ENCODE results near the gene IQCH.

Gene IQCH

GRCh38 chr15:67469680-67470079 lies 215.1 kb downstream of the IQCH start:
- H3K4me3 ChIP-seq (ENCODE audit: insufficient read depth, low read depth, low read length, poor library complexity, severe bottlenecking): no peak overlapping the region
- DNase-seq: no peak
- H3K27ac ChIP-seq (ENCODE audit: insufficient read depth, low read length, poor library complexity, severe bottlenecking): no peak overlapping the region
- H3K4me1 ChIP-seq (ENCODE audit: control insufficient read depth, insufficient read depth, low read length, poor library complexity, severe bottlenecking): no peaks in the 10 kb centered on the region
- H3K36me3 ChIP-seq (ENCODE audit: control insufficient read depth, insufficient read depth, low read length): no peaks in the 10 kb centered on the region
- no peaks in the 10 kb centered on the region for H3K27me3 ChIP-seq (replicated peaks; ENCODE audit: control insufficient read depth, insufficient read depth, low read length, poor library complexity, severe bottlenecking)
- H3K9me3 ChIP-seq (ENCODE audit: control insufficient read depth, low read length): no peaks in the 10 kb centered on the region

GRCh38 chr15:67472957-67473356 lies 218.4 kb downstream of the IQCH start:
- no peaks in the 10 kb centered on the region for H3K9me3 ChIP-seq (ENCODE audit: control insufficient read depth, low read length)
- H3K4me1 ChIP-seq (ENCODE audit: control insufficient read depth, insufficient read depth, low read length, poor library complexity, severe bottlenecking): no peaks in the 10 kb centered on the region
- H3K4me3 ChIP-seq (ENCODE audit: insufficient read depth, low read depth, low read length, poor library complexity, severe bottlenecking): no peak overlapping the region
- no peak overlapping the region for H3K27ac ChIP-seq (ENCODE audit: insufficient read depth, low read length, poor library complexity, severe bottlenecking)
- H3K27me3 ChIP-seq (replicated peaks; ENCODE audit: control insufficient read depth, insufficient read depth, low read length, poor library complexity, severe bottlenecking): no peaks in the 10 kb centered on the region
- DNase-seq: no peak
- H3K36me3 ChIP-seq (ENCODE audit: control insufficient read depth, insufficient read depth, low read length): no peaks in the 10 kb centered on the region

GRCh38 chr15:67474405-67475110 lies 220.0 kb downstream of the IQCH start:
- Histone ChIP-seq H3K4me3 (ENCODE audit: insufficient read depth, low read depth, low read length, poor library complexity, severe bottlenecking) (no peak overlapping the region), H3K4me1 (ENCODE audit: control insufficient read depth, insufficient read depth, low read length, poor library complexity, severe bottlenecking) (no peaks in the 10 kb centered on the region), H3K36me3 (ENCODE audit: control insufficient read depth, insufficient read depth, low read length) (no peaks in the 10 kb centered on the region), H3K9me3 (ENCODE audit: control insufficient read depth, low read length) (no peaks in the 10 kb centered on the region), H3K27ac (ENCODE audit: insufficient read depth, low read length, poor library complexity, severe bottlenecking) (no peak overlapping the region), H3K27me3 (replicated peaks; ENCODE audit: control insufficient read depth, insufficient read depth, low read length, poor library complexity, severe bottlenecking) (no peaks in the 10 kb centered on the region)
- no peak for DNase-seq

DNA sequence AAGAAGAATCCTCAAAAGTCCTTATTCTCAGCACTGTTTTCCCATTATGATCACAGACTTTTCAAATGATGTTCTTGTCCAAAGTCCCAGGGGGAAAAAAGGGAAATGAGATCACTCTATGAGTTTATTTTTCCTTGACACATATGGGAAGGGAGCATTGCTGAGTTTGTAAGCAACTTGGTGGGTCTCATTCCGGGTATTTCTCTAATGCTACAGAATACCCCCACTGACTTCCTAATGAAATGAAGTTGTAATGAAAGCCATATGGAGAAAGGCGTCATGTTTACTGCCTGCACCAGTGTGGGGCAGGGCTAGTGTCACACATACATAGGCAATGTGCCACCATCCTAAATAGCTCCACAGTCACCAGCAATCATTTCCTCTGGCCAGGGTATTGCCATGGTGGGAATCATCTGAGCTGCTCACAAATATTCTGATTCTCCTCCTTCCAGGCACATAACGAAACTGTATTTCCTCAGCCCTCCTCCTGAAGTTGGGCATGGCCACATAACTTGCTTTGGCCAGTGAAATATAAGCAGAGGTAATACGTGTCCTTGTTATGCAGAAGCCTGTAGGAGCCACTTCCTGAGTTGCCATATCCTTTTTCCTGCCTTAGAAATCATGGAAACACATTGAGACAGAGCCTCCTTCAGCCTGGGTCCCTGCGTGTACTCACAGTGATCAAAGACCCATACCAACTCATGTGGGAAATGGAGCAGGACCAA lies 225.4 kb downstream of the IQCH start:
- H3K9me3 ChIP-seq (ENCODE audit: control insufficient read depth, low read length): no peaks in the 10 kb centered on the region

DNA sequence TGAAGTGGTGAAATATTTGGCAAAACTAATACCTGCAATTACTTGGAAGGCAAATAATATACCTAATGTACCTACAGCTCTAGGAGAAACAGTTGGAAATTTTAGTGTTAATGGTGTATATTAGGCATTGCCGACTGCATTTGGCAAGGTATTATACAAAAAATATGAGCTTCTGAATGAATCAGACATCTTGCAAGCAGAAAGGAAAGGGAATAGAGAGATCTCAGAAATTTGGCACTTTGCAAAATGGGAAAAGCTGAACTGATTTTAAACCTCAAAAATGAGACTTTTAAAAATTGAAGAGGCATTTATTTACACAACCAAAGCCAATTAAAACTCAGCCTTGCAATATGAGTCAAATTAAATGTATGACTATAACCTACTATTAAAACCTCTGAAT lies 226.2 kb downstream of the IQCH start:
- H3K36me3 ChIP-seq (ENCODE audit: control insufficient read depth, insufficient read depth, low read length): no peaks in the 10 kb centered on the region
- H3K27ac ChIP-seq (ENCODE audit: insufficient read depth, low read length, poor library complexity, severe bottlenecking): no peak overlapping the region
- H3K4me1 ChIP-seq (ENCODE audit: control insufficient read depth, insufficient read depth, low read length, poor library complexity, severe bottlenecking): no peaks in the 10 kb centered on the region
- H3K4me3 ChIP-seq (ENCODE audit: insufficient read depth, low read depth, low read length, poor library complexity, severe bottlenecking): no peak overlapping the region
- H3K27me3 ChIP-seq (replicated peaks; ENCODE audit: control insufficient read depth, insufficient read depth, low read length, poor library complexity, severe bottlenecking): no peaks in the 10 kb centered on the region
- no peaks in the 10 kb centered on the region for H3K9me3 ChIP-seq (ENCODE audit: control insufficient read depth, low read length)
- DNase-seq: no peak

More for the DNA sequence above, 225.4 kb downstream of the IQCH start:
- Histone ChIP-seq H3K4me1 (ENCODE audit: control insufficient read depth, insufficient read depth, low read length, poor library complexity, severe bottlenecking) (no peaks in the 10 kb centered on the region), H3K36me3 (ENCODE audit: control insufficient read depth, insufficient read depth, low read length) (no peaks in the 10 kb centered on the region), H3K27ac (ENCODE audit: insufficient read depth, low read length, poor library complexity, severe bottlenecking) (no peak overlapping the region), H3K27me3 (replicated peaks; ENCODE audit: control insufficient read depth, insufficient read depth, low read length, poor library complexity, severe bottlenecking) (no peaks in the 10 kb centered on the region), H3K4me3 (ENCODE audit: insufficient read depth, low read depth, low read length, poor library complexity, severe bottlenecking) (no peak overlapping the region)
- DNase-seq: no peak

DNA sequence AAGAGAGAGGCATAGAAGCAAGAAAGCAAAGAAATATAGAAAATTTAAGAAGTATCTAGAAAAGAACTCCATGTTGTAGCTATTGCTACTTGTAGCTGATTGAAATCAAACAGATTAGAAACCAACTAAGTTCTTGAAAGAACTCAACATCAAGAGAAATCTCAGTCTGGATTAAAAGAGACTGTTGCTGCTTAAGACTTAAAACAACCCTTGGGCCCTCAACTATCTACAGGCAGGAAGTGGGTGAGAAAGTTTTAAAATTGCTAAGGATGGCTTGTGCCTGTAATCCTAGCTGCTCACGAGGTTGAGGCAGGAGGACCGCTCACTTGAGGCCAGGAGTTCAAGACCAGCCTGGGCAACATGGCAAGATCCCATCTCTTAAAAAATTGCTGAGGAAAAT lies 227.1 kb downstream of the IQCH start:
- H3K27ac ChIP-seq (ENCODE audit: insufficient read depth, low read length, poor library complexity, severe bottlenecking): no peak overlapping the region

DNA sequence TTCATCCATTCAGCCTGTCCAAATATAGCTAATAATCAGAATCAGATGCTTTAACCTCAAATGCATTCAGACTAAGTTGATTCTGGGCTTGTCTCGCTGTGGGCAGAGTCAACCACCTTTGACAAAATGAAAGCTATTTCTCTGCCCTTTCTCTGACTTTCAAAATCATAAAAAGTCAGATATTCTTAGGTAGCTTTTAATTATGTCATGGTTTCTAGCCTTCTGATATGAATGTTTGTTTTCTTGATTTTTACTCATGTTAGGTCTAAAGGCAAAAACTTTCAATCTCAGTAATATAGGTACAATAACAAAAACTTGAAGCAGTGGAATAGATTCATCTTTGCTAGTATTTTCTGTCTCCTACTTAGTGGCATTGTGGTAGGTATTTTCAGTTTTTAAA lies 241.0 kb downstream of the IQCH start:
- DNase-seq: no peak

More for the DNA sequence above, 227.1 kb downstream of the IQCH start:
- Histone ChIP-seq H3K4me3 (ENCODE audit: insufficient read depth, low read depth, low read length, poor library complexity, severe bottlenecking) (no peak overlapping the region), H3K36me3 (ENCODE audit: control insufficient read depth, insufficient read depth, low read length) (no peaks in the 10 kb centered on the region), H3K9me3 (ENCODE audit: control insufficient read depth, low read length) (no peaks in the 10 kb centered on the region), H3K27me3 (replicated peaks; ENCODE audit: control insufficient read depth, insufficient read depth, low read length, poor library complexity, severe bottlenecking) (no peaks in the 10 kb centered on the region), H3K4me1 (ENCODE audit: control insufficient read depth, insufficient read depth, low read length, poor library complexity, severe bottlenecking) (no peaks in the 10 kb centered on the region)
- no peak for DNase-seq

GRCh38 chr15:67501177-67501835 lies 246.7 kb downstream of the IQCH start:
- DNase-seq: no peak

More for the DNA sequence above, 241.0 kb downstream of the IQCH start:
- no peak overlapping the region for H3K4me3 ChIP-seq (ENCODE audit: insufficient read depth, low read depth, low read length, poor library complexity, severe bottlenecking)
- no peaks in the 10 kb centered on the region for H3K9me3 ChIP-seq (ENCODE audit: control insufficient read depth, low read length)
- H3K4me1 ChIP-seq (ENCODE audit: control insufficient read depth, insufficient read depth, low read length, poor library complexity, severe bottlenecking): no peaks in the 10 kb centered on the region
- no peaks in the 10 kb centered on the region for H3K27me3 ChIP-seq (replicated peaks; ENCODE audit: control insufficient read depth, insufficient read depth, low read length, poor library complexity, severe bottlenecking)
- no peak overlapping the region for H3K27ac ChIP-seq (ENCODE audit: insufficient read depth, low read length, poor library complexity, severe bottlenecking)
- H3K36me3 ChIP-seq (ENCODE audit: control insufficient read depth, insufficient read depth, low read length): no peaks in the 10 kb centered on the region

DNA sequence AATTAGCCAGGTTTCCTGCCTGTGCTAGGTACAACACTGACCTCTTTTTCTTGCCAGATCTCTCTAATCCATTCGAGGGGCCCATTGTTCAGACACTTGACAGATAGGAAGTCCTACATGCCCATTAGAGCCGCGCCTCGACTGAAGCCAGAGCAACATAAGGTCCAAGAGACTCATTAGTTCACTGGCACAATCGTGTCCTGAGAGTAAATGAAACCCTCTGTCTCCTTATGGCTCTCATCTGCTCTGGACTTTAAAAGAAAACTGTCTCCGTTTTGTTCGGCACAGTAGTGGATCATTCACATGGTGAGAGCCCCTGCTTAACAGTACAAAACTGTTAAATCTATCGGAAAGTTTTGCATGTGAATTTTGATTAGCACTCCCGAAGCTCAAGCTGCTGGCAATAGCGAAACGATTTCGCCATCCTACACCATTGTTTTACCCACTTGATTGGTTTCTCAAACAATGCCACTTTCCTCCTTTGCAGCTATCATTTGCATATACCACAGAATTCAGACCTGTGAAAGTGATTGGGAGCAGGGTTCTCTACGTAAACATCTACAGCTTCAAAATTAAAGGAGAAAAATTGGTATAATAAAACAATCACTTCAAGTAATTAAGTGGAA lies 247.4 kb downstream of the IQCH start:
- H3K4me1 ChIP-seq (ENCODE audit: control insufficient read depth, insufficient read depth, low read length, poor library complexity, severe bottlenecking): no peaks in the 10 kb centered on the region
- no peak overlapping the region for H3K27ac ChIP-seq (ENCODE audit: insufficient read depth, low read length, poor library complexity, severe bottlenecking)
- H3K9me3 ChIP-seq (ENCODE audit: control insufficient read depth, low read length): no peaks in the 10 kb centered on the region
- no peak for DNase-seq
- H3K4me3 ChIP-seq (ENCODE audit: insufficient read depth, low read depth, low read length, poor library complexity, severe bottlenecking): no peak overlapping the region
- no peaks in the 10 kb centered on the region for H3K27me3 ChIP-seq (replicated peaks; ENCODE audit: control insufficient read depth, insufficient read depth, low read length, poor library complexity, severe bottlenecking)
- H3K36me3 ChIP-seq (ENCODE audit: control insufficient read depth, insufficient read depth, low read length): no peaks in the 10 kb centered on the region

More at GRCh38 chr15:67501177-67501835, 246.7 kb downstream of the IQCH start:
- Histone ChIP-seq H3K27me3 (replicated peaks; ENCODE audit: control insufficient read depth, insufficient read depth, low read length, poor library complexity, severe bottlenecking) (no peaks in the 10 kb centered on the region), H3K27ac (ENCODE audit: insufficient read depth, low read length, poor library complexity, severe bottlenecking) (no peak overlapping the region), H3K4me3 (ENCODE audit: insufficient read depth, low read depth, low read length, poor library complexity, severe bottlenecking) (no peak overlapping the region), H3K4me1 (ENCODE audit: control insufficient read depth, insufficient read depth, low read length, poor library complexity, severe bottlenecking) (no peaks in the 10 kb centered on the region), H3K36me3 (ENCODE audit: control insufficient read depth, insufficient read depth, low read length) (no peaks in the 10 kb centered on the region), H3K9me3 (ENCODE audit: control insufficient read depth, low read length) (no peaks in the 10 kb centered on the region)

All from effector memory CD4-positive, alpha-beta T cell (primary cell).